NCI-H146 treated with DMSO at 0.1 percent for 48 hours (cell line): ENCODE data around the gene SPESP1.

ENCODE experiments used
- DNase-seq: peaks from one replicate; lab custom pipeline; 2025; ENCODE audit not compliant: unreplicated experiment; lab: John Stamatoyannopoulos, UW

The SPESP1 gene

DNA sequence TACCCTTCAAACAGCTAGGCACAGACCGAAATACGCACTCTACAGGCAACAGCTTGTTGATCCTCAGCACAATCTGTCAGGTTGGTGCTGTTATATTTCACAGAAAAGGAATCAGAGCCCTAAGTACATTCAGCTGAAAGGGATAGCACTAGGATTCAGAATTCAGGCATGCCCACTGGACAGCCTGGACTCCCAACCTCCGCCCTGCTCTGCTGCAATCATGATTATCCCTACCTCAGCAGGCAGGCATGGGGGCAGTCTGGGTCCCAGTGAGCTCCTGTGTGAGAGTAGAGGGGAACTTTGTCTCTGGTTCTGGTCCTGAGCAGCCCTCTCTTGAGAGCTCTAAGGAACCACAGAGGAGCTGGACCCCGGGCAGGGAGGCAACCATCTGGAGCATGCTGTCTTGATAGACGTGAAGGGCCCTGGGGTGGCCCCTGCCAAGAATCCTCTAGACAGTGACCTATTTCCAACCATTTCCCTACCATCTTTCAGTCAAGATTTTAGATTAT lies 60.7 kb downstream of the SPESP1 start:
- no peak for DNase-seq

DNA sequence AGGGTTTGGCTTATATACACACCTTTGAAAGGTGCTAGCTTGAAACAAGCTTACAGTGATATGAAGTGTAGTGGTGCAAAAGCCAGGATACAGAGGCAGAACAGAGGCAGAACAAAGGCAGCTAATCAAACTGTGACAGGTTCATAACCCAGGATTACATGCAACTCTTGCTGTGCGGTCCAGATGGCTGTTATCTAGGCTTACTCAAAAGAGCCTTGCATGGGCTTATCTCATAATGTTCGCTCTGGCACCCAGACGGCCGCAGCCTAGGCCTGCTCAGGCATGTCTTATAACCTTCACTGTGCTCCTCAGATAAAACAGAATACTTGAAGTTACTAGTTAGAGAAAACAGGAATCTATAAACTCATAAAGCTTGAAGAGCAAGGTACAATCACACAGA lies 61.4 kb downstream of the SPESP1 start:
- peak; percentile 32 for DNase-seq

DNA sequence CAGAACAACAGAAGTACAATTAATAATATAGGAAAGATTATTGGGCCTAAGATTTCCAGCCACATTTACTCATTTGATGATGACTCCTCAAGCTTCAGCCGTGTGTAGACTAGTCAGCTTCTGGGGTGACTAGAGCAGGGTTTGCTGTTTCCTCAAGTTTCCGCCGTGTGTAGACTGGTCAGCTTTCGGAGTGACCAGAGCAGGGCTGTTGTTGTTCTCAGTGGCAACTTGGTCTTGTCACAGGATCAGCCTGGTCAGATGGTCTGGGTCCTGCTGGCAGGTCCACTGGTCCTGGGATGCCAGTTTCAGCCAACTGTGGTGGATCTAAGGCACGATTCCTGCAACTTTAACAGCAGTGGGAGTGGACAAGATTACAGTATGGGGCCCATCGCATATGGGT lies 62.4 kb downstream of the SPESP1 start:
- DNase-seq: no peak

DNA sequence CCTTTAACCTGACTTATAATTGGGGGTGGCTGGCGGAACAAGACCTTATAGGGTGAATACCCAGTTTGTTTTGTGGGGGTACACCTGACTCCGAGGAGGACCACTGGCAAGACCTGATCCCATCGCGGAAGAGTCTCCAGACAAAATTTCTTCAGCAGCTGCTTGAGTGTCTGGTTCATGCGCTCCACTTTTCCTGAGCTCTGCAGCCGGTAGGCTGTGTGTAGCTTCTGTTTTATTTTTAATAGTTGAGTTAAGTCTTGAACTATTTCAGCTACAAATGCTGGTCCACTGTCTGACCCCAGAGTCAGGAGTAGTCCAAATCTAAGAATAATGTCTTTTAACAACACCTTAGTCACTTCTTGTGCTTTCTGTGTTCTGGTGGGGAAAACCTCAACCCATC lies 63.0 kb downstream of the SPESP1 start:
- DNase-seq: no peak

DNA sequence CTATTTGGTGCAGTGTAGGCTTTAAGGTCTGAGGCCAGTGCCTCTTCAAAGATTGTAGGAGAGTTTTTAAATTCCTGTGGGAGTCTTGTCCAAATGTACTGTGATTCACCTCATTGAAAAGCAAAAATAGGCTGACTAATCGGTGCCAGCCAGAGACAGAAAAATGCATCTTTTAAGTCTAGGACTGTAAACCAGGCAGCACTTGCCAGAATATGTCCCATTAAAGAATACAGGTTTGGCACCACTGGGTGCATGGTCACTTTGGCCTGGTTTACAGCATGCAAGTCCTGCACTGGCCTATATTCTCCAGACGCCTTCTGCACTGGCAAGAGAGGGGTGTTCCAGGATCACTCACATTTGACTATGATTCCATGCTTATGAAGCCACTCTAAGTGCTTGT lies 63.8 kb downstream of the SPESP1 start:
- no peak for DNase-seq

DNA sequence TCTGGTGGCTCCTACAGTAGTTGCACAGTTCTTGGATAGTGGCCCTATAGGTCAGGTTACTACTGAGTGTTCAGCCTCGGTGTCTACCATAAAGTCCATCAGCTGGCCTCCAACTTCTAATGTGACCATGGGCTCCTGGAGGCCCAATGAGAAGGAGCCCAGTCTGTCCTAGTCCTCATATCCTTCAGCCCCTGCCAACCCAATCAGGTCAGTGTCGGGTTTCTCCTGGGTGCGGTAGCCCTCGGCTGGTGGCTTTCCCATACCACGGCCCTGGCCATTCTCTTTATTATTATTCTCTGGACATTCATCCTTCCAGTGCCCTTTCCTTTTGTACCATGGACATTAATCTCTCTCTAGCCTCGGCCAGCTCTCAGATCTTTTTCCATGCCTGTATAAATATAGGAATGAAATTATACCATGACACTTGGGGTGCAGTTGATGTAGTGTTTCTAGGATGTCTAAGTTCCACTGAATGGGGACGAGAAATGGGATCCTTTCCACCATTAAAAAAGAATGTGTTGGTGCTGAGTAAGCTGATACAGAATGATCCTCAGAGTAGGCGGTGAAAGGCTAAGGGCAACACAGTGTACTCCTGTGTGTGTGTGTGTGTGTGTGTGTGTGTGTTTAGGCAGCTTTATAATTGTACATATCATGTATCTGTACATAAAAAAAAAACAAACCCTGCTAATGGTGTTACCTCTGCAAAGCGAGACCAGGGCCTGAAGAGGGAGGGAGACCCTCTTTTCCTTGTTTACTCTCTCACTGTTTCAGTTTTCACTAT lies 64.8 kb downstream of the SPESP1 start:
- no peak for DNase-seq
